Activated T-helper 1 cell treated with anti-CD3 and anti-CD28 coated beads, Interleukin-12 subunit alpha, Interleukin-12 subunit beta, Interleukin-2, Interleukin-4 antibody, amounts not matched to agents 30 ng/mL and 10 ng/mL and 1 ng/mL, durations not matched to agents 14 hours and 24 hours and 36 hours (primary cell): Measurements from ENCODE around the gene YBEY. TPM values are rescaled to one million over a fixed set of nuclear protein-coding genes. Genes with fewer than 3 reads are reported as not detected.

Experiments used
- total RNA-seq: library from RNA; stranded (reverse); gene quantifications from 2 replicates; pipeline ENCODE4 v1.2.3, GENCODE V29; 2022

The YBEY gene
- total RNA-seq, 1 donor from 2014 or later, result 16.7 TPM

Other genes starting within 250 kb of the YBEY start
- gene COL6A2, start 188.2 kb upstream of the YBEY start, total RNA-seq, result 1.4 and 2.1 TPM in 2 replicates
- gene FTCD, start 130.8 kb upstream of the YBEY start, total RNA-seq, result 0.56 and 0.62 TPM in 2 replicates
- 12.1 and 12.8 TPM in 2 replicates for gene SPATC1L, start 101.9 kb upstream of the YBEY start, total RNA-seq
- gene LSS, start 57.6 kb upstream of the YBEY start, total RNA-seq, result 15.8 and 17.0 TPM in 2 replicates
- 131 and 137 TPM in 2 replicates for gene MCM3AP, start 731 bp upstream of the YBEY start, total RNA-seq
- 26.7 and 26.9 TPM in 2 replicates for gene C21orf58, start 37.5 kb downstream of the YBEY start, total RNA-seq
- 58.4 and 59.7 TPM in 2 replicates for gene PCNT, start 37.8 kb downstream of the YBEY start, total RNA-seq
- 33.5 and 33.6 TPM in 2 replicates for gene DIP2A, start 172.5 kb downstream of the YBEY start, total RNA-seq